Mucosa of descending colon (tissue), 3 donors: ENCODE data around the gene FLRT1. TPM values are rescaled to one million over a fixed set of nuclear protein-coding genes. Genes with fewer than 3 reads are reported as not detected.
A peak's percentile ranks its signal among the peaks of the same experiment; 100 is the strongest.

Experiments
- ATAC-seq: fragments of 200-7000 bp; cut with Tn5 transposase; one replicate; pipeline ENCODE4 v1.9.1; 2020; ENCODE audit warnings: mild to moderate bottlenecking, moderate library complexity
- DNase-seq, 3 donors: peaks; one replicate each; pipeline ENCODE4 v3.0.0-alpha.2; 2020
- H3K36me3 ChIP-seq: fragments of 200-600 bp; one replicate; pipeline ENCODE4 v1.8.0; 2021; ENCODE audit warnings: low read depth, mild to moderate bottlenecking
- H3K4me1 ChIP-seq: fragments of 200-600 bp; one replicate; pipeline ENCODE4 v1.8.0; 2021; ENCODE audit warnings: low read depth, mild to moderate bottlenecking
- H3K4me3 ChIP-seq: fragments of 200-600 bp; one replicate; pipeline ENCODE4 v1.8.0; 2021; ENCODE audit warnings: mild to moderate bottlenecking
- H3K9me3 ChIP-seq: fragments of 200-600 bp; one replicate; pipeline ENCODE4 v1.8.0; 2021; ENCODE audit warnings: mild to moderate bottlenecking
- intact Hi-C, 2 donors: fragments of 100-400 bp; cut with DNase I in 1 of 2; cut with micrococcal nuclease in 1 of 2; formaldehyde crosslinking; loops; one replicate each; pipeline versions ENCODE4 v1.11.0 to v1.11.1; 2022; cut with DNase I, micrococcal nuclease
- total RNA-seq, 3 donors: library from RNA; stranded (reverse); fragmentation: NEBNext Ultra II Directional in 2 of 3; extraction: Animal tissue kit (Norgen Biotek cat#: 25700) in 2 of 3; gene quantifications; one replicate each; pipeline versions ENCODE4 v1.2.1 to v1.2.4, GENCODE V29; 2021 to 2023
- TF ChIP-seq, protein P1 (sequence below): fragments of 200-600 bp; IDR thresholded peaks from one replicate; pipeline ENCODE4 v1.8.0; 2022; ENCODE audit warnings: antibody characterized with exemption, mild to moderate bottlenecking
- donor health status: DM: no; HTN: no; CAD: no; lungs with moderate emphysema.
- donor health status: DM: no; HTN: no; CAD: no.
- donor health status: DM: no; HTN: yes; CAD: no.

Gene FLRT1
- total RNA-seq, 3 donors from 2014 or later = 0.31 to 8.9 (median 0.38) TPM

DNA sequence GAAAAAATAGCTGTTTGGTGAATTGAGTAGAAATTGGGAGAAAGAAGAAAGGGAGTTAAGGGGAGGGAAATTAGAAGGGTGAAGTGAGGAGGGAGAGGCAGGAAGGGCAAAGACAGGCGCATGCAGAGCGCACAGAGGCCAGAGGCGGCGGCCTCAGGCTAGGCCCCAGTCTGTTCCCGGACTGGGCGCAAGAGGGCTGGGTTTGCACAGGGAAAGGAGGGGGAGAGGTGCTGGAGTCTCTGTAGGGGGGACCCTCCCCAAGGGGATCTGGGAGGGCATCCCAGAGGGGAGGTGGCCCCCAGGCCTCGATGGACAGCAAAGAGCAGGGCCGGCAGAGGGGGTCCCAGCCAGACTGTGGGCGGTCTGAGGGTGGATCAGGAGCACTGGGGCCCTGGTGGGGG, 1.3 kb upstream of the FLRT1 start:
- Histone ChIP-seq H3K9me3 (no peaks in the 10 kb centered on the region), H3K4me3 (no peak overlapping the region), H3K4me1 (peaks cover 10% of the 10 kb centered on the region), H3K36me3 (no peaks in the 10 kb centered on the region)
- TF ChIP-seq, protein P1, sequence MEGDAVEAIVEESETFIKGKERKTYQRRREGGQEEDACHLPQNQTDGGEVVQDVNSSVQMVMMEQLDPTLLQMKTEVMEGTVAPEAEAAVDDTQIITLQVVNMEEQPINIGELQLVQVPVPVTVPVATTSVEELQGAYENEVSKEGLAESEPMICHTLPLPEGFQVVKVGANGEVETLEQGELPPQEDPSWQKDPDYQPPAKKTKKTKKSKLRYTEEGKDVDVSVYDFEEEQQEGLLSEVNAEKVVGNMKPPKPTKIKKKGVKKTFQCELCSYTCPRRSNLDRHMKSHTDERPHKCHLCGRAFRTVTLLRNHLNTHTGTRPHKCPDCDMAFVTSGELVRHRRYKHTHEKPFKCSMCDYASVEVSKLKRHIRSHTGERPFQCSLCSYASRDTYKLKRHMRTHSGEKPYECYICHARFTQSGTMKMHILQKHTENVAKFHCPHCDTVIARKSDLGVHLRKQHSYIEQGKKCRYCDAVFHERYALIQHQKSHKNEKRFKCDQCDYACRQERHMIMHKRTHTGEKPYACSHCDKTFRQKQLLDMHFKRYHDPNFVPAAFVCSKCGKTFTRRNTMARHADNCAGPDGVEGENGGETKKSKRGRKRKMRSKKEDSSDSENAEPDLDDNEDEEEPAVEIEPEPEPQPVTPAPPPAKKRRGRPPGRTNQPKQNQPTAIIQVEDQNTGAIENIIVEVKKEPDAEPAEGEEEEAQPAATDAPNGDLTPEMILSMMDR = no peak
- DNase-seq (no peak), ATAC-seq (no peak)
- intact Hi-C loops = no loop called here

DNA sequence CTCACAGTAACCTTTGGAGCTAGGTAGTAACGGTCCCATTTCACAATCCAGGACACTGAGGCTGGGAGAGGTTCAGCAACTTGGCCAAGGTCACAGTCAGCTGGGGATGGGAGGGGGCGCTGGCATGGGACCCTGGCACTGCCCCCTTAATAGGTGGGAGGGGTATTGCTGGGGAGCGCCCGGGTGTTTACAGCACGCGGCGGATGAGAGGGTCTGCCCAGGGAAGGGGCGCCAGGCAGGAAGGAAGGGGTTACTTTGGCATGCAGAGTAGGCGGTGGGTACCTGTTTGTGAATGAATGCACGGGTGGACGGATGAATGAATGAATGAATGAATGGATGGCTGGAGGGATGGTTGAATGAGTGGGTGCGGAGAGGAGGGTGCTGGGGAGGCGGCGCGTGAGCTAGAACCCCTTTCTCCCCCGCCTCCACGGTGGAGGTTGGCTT, 628 bp upstream of the FLRT1 start:
- Histone ChIP-seq H3K4me3 (no peak overlapping the region), H3K9me3 (no peaks in the 10 kb centered on the region), H3K36me3 (no peaks in the 10 kb centered on the region), H3K4me1 (peaks cover 10% of the 10 kb centered on the region)
- TF ChIP-seq, protein P1 = no peak
- DNase-seq = no peak
- intact Hi-C loops = no loop called here
- ATAC-seq = no peak

DNA sequence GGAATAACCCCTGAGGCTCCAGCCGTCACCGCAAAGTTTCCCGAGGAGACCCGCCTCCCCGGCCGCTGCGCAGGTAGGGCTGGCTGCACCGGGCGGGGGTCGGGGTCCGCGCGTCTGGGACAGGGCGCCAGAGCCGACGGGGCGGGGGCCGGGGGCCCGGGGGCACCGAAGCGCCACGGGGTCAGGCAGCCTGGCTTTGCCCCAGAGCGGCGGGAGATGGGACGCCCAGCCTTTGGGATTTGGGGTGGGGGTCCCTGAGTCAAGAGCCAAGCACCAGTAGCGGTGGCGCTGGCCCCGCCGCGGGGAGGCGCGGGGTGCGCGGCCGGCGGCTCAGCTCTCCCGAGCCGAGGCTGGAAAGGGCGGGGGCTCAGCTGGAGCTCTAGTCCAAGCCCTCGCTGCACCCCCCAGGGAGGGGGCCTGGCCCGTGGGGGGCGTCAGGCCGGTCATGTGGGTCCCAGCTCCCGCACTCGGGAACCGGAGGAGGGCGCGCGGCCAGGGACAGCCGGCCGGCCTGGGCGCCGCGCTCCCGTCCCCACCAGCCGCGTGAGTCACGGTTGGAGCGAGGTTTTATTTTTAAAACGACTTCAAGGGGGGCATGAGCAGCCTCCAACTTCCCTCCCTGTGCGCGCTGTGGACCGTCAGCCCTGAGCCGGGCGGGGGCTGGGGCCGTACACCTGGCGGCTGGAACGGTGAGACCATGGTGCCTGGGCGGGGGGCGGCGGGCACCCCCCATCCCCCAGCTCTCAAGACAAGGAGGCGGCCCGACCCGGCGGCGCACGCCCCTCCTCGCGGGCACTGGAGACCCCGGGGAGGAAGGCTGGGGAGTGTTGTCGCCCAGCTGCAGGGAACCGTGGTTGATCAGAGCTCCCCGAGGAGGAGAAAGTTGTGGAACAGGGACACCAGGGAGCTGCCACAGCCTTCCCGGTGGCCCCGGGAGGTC, 626 bp downstream of the FLRT1 start:
- Histone ChIP-seq H3K36me3 (no peaks in the 10 kb centered on the region), H3K4me3 (no peak overlapping the region), H3K9me3 (no peaks in the 10 kb centered on the region), H3K4me1 (peaks cover 10% of the 10 kb centered on the region)
- ATAC-seq (peak; percentile 33), DNase-seq (no peak)
- intact Hi-C loops = no loop called here
- TF ChIP-seq, protein P1 = no peak

DNA sequence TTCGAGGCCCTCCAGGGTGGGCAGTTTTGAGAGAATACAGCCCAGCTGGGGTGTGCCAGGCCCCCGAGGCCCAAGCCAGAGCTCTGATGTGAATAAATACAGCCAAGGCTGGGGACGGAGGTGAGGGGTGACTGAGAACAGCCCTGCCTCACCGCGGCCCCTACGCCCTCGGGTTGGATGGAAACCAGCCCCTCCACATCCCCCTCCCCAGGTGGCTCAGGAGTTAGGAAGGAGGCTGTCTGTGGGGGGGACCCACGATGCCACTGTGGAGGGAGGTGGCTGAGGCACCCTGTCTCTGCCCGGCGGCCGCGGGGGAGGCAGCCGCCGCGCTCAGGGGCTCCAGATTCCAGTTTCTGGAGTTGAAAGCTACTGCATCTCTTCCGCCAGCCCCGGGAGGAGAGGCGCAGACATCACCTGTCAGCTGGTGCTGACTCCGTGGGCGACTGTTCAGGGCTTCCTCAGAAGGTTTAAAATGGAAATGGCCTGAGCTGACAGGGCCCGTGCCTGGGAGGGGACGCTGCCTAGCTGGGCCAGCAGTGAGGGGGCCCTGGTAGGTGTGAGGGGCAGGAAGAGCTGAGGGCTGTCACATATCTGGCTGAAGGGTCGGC, 1.4 kb downstream of the FLRT1 start:
- ATAC-seq = no peak
- Histone ChIP-seq H3K4me1 (peaks cover 10% of the 10 kb centered on the region), H3K4me3 (no peak overlapping the region), H3K36me3 (no peaks in the 10 kb centered on the region), H3K9me3 (no peaks in the 10 kb centered on the region)
- intact Hi-C loops = no loop called here
- TF ChIP-seq, protein P1 = no peak
- no peak for DNase-seq

DNA sequence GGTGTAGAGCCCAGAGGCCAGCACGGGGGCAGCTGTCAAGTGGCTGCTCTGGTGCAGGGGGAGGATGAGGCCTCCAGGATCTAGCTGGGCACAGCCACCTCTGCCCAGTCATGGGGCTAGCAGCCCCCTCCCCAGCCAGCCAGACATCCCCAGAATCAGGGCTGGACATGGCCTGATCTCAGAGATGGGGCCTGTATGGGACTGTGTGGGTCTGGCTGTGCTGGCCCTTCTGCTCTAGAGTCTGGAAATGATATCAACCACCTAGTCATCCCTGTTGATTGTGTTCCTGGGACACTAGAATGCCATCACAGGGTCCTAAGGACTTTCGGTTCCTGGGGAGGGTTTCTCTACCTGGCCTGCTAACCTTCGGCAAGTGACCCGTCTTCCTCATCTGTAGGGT, 2.8 kb downstream of the FLRT1 start:
- Histone ChIP-seq H3K4me3 (no peak overlapping the region), H3K9me3 (no peaks in the 10 kb centered on the region), H3K36me3 (no peaks in the 10 kb centered on the region), H3K4me1 (peaks cover 10% of the 10 kb centered on the region)
- no peak for DNase-seq
- intact Hi-C loops = no loop called here
- ATAC-seq = no peak
- TF ChIP-seq, protein P1 = no peak
